GM19395 (cell line): ENCODE measurements around the gene GLI2.

ENCODE experiments used
- ATAC-seq: cut with Tn5 transposase; IDR thresholded peaks from one replicate; pipeline ENCODE4 v1.9.1; 2021; ENCODE audit warnings: mild to moderate bottlenecking, moderate library complexity; ENCODE audit not compliant: unreplicated experiment

Gene GLI2

GRCh38 chr2:120735746-120736170 is at the start of gene GLI2:
Gene GLI2, plus strand, starts transcription at chr2:120735868. Its CDS starts 61,453 bp downstream, at chr2:120797321.
- ATAC-seq: no peak

- no peak for ATAC-seq
Measured at GRCh38 chr2:120685974-120686297, 49.7 kb upstream of the GLI2 start.

GRCh38 chr2:120686511-120687168 is 49.0 kb upstream of the GLI2 start:
- ATAC-seq: no peak

DNA sequence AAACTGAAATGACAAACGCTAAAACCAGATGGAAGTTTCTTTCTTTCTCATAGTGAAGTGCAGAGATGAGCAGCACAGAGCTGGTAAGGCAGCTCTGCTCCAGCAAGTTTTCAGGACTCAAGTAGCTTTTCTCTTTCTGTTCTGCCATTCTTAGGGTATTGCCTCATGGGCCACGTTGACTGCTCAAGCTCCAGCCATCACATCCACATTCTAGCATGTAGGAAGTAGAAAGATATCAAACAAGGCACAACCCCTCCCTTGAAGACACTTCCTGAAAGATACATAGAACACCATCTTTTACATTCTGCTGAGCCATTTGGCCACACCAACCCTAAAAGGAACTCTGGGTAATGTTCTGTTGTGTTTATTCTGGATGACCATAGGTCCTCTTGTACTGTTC is 48.5 kb upstream of the GLI2 start:
- no peak for ATAC-seq

DNA sequence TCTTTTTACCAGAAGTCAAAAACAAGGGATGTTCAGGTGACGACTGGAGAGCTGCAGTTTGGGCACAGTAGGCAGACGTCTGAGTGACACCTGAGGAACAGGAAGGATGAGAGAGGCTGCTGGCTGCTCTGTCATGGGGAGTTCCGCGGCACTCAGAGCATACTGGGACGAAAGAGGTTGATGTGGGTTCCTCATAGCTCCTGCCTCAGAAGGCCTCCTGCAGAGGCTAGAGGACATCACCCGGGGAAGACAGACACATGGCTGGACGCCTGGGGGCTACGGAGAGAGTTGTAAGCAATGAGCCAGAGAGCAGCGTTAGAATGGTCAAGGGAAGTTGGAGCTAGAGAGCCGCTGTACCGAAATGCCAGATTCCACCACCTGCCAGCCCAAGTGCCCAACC is 45.1 kb upstream of the GLI2 start:
- no peak for ATAC-seq

- no peak for ATAC-seq
Measured at GRCh38 chr2:120691410-120691809, 44.3 kb upstream of the GLI2 start.

GRCh38 chr2:120692691-120693090 is 43.0 kb upstream of the GLI2 start:
- ATAC-seq: no peak

GRCh38 chr2:120693121-120693520 is 42.5 kb upstream of the GLI2 start:
- no peak for ATAC-seq

GRCh38 chr2:120694034-120694433 is 41.6 kb upstream of the GLI2 start:
- no peak for ATAC-seq

GRCh38 chr2:120697471-120697870 is 38.2 kb upstream of the GLI2 start:
- no peak for ATAC-seq

- no peak for ATAC-seq
Measured at GRCh38 chr2:120699292-120699691, 36.4 kb upstream of the GLI2 start.

GRCh38 chr2:120700659-120701058 is 35.0 kb upstream of the GLI2 start:
- ATAC-seq: no peak

GRCh38 chr2:120701096-120701495 is 34.6 kb upstream of the GLI2 start:
- ATAC-seq: no peak

DNA sequence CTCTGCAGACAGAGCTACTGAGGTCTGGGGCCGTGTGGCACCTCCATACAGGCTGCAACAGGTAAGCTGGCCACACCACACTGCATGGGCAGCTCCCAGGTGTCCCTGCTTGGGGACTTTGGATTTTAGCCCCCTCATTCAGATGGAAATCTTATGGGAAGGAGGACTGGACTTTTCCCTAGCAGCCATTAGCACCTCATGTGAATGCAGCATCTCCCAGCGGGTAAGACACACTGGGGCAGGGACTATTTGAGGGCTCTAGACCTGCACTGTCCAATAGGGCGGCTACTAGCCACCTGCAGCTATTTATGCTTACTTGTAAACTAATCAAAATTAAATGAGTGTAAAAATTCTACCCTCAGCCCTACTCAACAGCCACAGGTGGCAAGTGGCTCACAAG is 34.2 kb upstream of the GLI2 start:
- no peak for ATAC-seq

GRCh38 chr2:120702061-120702460 is 33.6 kb upstream of the GLI2 start:
- ATAC-seq: no peak

DNA sequence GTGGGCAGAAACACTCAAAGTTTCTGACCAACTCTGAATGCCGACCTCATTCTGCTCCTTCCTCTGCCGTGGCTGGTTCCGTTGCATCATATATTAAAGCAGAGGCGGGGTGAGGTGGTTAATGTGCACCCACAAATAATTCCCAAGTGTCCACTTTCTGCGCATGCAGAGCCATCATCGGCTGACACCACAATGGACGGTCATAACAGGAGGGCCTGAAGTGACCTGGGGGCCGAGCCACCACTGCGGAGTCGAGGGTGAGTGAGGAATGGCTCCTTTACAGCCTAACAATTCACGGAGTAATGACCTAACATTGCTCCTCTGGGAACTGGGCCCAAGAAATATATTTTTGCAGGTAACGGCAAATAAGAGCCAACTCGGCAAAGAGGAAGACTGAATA is 32.9 kb upstream of the GLI2 start:
- ATAC-seq: no peak

DNA sequence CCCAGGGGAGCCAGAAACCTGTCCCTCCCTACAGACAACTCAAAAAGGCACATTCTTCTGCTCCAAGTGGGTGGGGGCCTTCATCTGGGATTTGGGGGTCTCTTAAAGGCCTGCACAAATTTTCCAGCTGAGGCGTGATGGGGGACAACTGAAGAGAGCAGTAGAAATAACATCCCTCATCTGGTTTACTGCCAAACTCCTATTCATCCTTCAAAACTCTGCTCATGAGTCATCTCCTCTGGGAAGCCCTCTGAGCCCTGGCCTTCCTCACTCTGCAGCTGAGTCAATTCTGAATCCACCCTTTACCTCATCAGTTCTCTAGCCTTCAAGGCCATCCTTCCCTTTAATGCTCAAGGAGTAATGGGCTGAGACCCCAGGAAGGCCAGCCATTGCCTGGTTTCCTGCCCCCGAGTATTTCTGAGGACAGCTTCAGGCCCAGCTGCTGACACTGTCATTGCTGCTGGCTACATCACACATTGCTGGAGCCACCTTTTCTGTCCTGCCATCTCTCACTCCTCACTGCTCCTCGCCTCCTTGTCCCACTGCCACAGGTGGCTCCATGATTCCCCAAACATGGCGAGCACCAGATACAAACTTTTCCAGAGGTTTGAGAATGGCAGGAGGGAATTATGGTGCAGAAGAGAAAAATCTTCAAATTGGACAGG is 32.2 kb upstream of the GLI2 start:
- no peak for ATAC-seq

- no peak for ATAC-seq
Measured at GRCh38 chr2:120704696-120705095, 31.0 kb upstream of the GLI2 start.

- no peak for ATAC-seq
Measured at GRCh38 chr2:120707816-120708215, 27.9 kb upstream of the GLI2 start.

GRCh38 chr2:120708944-120709607 is 26.6 kb upstream of the GLI2 start:
- ATAC-seq: no peak

GRCh38 chr2:120709608-120710041 is 26.0 kb upstream of the GLI2 start:
- no peak for ATAC-seq

DNA sequence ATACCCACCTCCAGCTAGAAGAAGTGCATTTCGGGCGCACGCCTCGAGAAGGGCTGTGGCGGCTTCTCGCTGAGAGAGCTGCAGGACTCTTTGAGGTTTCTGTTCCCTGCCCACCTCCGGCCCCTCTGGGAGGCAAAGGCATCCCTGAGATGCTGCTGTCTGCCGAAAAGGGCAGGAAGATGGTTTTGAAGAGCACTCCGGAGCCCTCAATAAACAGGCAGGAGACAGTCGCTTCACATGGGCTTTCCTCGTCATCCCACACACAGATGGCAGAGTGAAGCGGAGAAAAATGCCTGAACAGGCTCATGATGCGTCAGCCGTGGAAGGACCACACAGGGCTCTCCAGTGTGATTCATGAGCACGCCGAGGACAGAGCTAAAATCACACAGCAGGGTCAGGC is 25.4 kb upstream of the GLI2 start:
- no peak for ATAC-seq
